HG02885 (cell line): ENCODE data around the gene DCTD.

Source experiments
- ATAC-seq: cut with Tn5 transposase; IDR thresholded peaks from one replicate; pipeline ENCODE4 v1.9.1; 2021; ENCODE audit warnings: mild to moderate bottlenecking; ENCODE audit not compliant: unreplicated experiment, poor library complexity

The DCTD gene

GRCh38 chr4:182917182-182918043 is at the start of gene DCTD:
Gene DCTD (minus strand): TSS chr4:182917386. CDS start chr4:182915568, 1,818 bp downstream.
- ATAC-seq = peak; percentile 80

GRCh38 chr4:182960746-182961145 is 43.6 kb upstream of the DCTD start:
- ATAC-seq = no peak

GRCh38 chr4:182960228-182960627 is 43.0 kb upstream of the DCTD start:
- ATAC-seq = no peak

- ATAC-seq = no peak
Observed at GRCh38 chr4:182955411-182955810, 38.2 kb upstream of the DCTD start.

- no peak for ATAC-seq
Observed at GRCh38 chr4:182944484-182945213, 27.5 kb upstream of the DCTD start.

- no peak for ATAC-seq
Observed at GRCh38 chr4:182939680-182940079, 22.5 kb upstream of the DCTD start.

- ATAC-seq = peak; percentile 99
Observed at GRCh38 chr4:182938205-182938645, 21.0 kb upstream of the DCTD start.

- peak; percentile 30 for ATAC-seq
Observed at GRCh38 chr4:182937268-182938204, 20.4 kb upstream of the DCTD start.

GRCh38 chr4:182932651-182933050 is 15.5 kb upstream of the DCTD start:
- ATAC-seq = no peak

GRCh38 chr4:182931691-182932345 is 14.6 kb upstream of the DCTD start:
- no peak for ATAC-seq

GRCh38 chr4:182930889-182931288 is 13.7 kb upstream of the DCTD start:
- ATAC-seq = no peak

GRCh38 chr4:182929296-182929695 is 12.1 kb upstream of the DCTD start:
- ATAC-seq = no peak

- no peak for ATAC-seq
Observed at GRCh38 chr4:182928061-182928460, 10.9 kb upstream of the DCTD start.

- no peak for ATAC-seq
Observed at GRCh38 chr4:182927505-182927904, 10.3 kb upstream of the DCTD start.

- ATAC-seq = no peak
Observed at GRCh38 chr4:182925855-182926254, 8.7 kb upstream of the DCTD start.

- ATAC-seq = peak; percentile 100
Observed at GRCh38 chr4:182925298-182925757, 8.1 kb upstream of the DCTD start.

- ATAC-seq = no peak
Observed at GRCh38 chr4:182924497-182924896, 7.3 kb upstream of the DCTD start.

GRCh38 chr4:182923796-182924340 is 6.7 kb upstream of the DCTD start:
- ATAC-seq = no peak

GRCh38 chr4:182923366-182923765 is 6.2 kb upstream of the DCTD start:
- no peak for ATAC-seq
